PC-9 (cell line): ENCODE results near the gene NEIL1.

Experiments used
- CTCF ChIP-seq: fragments of 200-600 bp; sonication (generic); conservative IDR thresholded peaks from 2 replicates; pipeline ENCODE4 v1.6.1; 2017; ENCODE audit warnings: mixed run types, antibody characterized with exemption, mild to moderate bottlenecking, moderate library complexity
- EZH2 ChIP-seq: fragments of 200-600 bp; sonication (generic); IDR thresholded peaks from 2 replicates; pipeline ENCODE4 v1.8.0; 2017; ENCODE audit warnings: antibody characterized with exemption, low read depth

- no peak for TF ChIP-seq CTCF
- no peak for TF ChIP-seq EZH2
Observed at GRCh38 chr15:75335705-75336355, 11.0 kb upstream of the NEIL1 start, which contains the start of gene COMMD4.
